LNCAP (cell line): ENCODE measurements around the gene MRPL17.

ENCODE experiments used
- TF ChIP-seq, protein P1 (sequence below): fragments of 450-650 bp; IDR thresholded peaks from 2 replicates; pipeline ENCODE4 v1.5.1; 2017; ENCODE audit warnings: mild to moderate bottlenecking

MRPL17 gene

DNA sequence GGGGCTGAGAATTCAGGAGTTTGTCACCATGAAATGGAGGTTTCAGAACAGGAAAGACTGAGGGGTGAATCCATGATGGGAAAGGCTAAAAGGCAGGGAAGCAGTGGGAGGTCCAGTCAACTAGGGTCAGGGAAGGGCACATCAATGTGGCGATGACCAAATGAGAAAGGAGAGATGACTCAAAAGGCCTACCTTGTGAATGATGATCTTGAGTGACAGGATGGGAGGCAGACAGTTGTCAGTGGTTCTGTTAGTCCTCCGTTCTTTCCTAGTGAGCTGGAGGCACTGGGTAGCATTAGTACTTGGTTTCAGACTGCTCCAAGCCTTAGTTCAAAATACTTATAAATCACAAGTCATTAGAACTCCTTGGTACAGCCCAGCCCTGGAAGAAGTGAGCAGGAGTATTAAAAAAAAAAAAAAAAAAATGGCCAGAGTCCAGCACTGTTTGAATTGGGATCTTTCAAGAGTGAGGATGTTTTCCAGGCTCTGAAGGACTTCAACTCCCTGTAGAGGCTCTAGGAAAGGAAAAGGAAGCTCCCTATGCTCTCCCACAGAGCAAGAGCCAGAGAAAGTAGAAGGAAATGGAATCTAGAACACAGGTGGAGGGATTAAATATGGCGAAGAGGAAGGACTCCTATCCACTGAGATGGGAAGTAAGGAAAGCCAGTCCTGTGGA, 19.2 kb downstream of the MRPL17 start:
- TF ChIP-seq, protein P1, sequence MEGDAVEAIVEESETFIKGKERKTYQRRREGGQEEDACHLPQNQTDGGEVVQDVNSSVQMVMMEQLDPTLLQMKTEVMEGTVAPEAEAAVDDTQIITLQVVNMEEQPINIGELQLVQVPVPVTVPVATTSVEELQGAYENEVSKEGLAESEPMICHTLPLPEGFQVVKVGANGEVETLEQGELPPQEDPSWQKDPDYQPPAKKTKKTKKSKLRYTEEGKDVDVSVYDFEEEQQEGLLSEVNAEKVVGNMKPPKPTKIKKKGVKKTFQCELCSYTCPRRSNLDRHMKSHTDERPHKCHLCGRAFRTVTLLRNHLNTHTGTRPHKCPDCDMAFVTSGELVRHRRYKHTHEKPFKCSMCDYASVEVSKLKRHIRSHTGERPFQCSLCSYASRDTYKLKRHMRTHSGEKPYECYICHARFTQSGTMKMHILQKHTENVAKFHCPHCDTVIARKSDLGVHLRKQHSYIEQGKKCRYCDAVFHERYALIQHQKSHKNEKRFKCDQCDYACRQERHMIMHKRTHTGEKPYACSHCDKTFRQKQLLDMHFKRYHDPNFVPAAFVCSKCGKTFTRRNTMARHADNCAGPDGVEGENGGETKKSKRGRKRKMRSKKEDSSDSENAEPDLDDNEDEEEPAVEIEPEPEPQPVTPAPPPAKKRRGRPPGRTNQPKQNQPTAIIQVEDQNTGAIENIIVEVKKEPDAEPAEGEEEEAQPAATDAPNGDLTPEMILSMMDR: no peak

DNA sequence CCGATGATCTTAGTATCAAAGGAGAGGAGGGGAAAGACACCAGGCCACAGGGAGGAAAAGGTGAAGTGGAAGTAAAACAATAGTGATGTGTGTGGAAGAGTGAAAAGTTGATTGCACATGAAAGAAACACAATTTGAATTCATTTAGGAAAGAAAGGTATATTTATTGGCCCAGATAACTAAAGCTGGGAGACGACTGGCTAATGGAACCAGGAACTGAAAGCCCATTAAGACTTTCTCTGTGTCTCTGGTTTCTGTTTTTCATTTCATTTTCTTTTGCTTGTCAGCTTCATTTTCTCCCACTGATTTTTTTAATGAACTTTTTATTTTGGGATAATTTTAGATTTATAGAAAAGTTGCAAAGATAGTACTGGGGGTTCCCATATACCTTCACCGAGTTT, 22.4 kb downstream of the MRPL17 start:
- TF ChIP-seq, protein P1: no peak

DNA sequence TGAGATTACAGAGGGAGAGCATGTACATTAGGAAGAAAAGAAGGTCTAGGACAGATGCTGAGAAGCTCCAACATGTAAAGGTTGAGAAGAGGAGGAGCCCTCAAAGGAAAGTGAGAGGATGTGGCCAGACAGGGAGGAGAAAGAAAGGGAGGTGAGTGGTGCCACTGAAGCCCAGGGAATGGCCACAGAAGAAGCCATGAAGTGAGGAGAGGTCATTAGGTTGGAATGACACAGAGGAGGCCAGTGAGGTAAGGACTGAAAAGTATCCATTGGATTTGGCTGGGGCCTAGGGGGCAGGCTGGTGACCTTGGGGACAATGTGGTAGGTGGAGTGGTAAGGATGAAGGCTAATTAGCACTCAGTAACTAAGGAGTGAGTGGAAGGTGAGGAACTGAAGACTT, 24.5 kb downstream of the MRPL17 start:
- TF ChIP-seq, protein P1: no peak

DNA sequence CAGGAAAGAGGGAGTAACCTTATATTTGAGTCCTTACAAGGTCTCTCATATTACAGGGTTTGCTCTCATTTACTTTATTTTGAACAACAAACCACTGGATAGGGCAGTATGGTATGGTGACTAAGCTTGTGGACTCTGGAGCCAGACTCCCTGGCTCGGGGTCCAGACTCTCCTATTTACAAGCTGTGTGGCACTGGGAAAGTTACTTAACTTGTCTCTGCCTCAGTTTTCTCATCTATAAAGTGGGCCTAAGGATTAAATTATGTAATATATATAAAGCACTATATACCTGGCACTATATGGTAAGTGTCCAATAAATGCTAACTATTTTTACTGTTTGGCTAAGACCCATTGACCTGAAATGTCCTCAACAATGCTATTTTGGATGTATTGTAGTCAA, 25.8 kb downstream of the MRPL17 start:
- TF ChIP-seq, protein P1: no peak

DNA sequence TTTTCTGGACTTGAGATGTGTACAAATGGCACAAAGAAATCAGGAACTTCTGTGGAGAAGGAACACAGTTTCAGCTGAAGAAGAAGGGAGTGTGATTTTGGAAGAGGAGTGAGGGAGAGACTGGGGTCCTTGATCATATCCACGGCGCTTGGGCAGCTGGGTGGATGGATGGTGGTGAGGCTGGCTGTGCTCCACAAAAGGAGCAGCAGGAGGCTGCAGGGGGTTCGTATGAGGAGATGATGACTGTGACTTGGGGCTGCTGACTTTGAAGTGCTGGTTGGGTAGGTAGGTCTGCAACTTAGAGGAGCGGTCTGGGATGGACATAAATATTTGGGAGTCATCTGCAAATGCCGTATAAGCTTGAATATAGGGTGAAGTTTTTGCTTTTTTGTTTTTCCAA, 26.2 kb downstream of the MRPL17 start:
- TF ChIP-seq, protein P1: no peak

DNA sequence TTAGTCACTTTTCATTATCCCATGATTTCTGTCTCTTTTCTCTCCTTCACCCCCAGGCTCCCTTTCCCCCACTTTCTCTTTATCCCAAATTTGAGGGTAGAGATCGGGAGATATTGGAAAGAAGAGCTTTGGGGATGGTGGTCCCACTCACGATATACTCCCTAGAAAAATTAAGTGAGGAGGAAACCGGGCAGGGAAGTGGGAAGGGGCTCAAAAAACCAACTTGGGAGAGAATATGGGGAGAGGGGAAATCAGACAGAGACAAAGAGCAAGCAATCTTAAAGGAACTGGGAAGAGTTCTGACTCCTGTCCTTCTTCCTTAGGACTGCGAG, 26.6 kb downstream of the MRPL17 start:
- TF ChIP-seq, protein P1: no peak

DNA sequence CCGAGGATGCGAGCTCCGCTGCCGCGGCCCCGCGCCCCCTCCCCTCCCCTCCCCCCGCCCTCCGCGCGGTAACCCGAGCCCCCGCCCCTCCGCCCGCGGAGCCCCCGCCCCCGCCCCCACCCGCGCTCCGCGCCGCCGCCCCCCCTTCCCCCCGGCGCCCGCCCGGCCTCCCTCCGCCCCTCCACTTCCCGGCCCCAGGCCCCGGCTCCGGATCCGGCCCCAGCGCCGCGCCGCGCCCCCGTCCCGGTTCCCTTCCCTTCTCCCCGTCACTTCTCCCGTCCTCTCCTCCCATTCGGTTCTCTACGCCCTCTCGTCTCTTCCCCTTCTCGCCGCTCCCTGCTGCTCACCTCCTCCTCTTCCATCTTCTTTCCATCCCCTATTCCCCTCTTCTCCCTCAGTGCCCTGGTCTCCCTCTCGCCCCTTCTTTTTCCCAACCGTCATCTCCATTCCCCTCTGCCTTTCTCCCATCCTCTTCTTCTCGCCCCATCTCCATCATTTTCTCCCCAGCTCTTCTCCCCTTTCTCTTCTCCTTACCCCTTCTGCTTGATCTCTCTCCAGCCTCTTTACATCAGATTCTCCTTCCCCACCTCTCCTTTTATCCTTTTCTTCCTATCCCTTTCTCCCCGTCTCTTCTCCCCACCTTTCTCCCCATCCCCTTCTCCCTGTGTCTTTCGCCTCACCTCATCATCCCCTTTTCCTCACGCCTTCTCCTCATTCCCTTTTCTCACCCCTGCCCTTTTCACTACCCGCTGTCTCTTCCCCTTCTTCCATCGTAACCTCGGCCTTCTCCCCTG, 27.2 kb downstream of the MRPL17 start, which contains the start of gene DCHS1:
DCHS1 (minus strand) TSS at position 20 of the 794 bp plus-strand sequence. CDS start 14,196 bp downstream, outside the sequence.
- TF ChIP-seq, protein P1: no peak
